Aorta (tissue), 5 donors: ENCODE data around the gene TBC1D22A. TPM values are rescaled to one million over a fixed set of nuclear protein-coding genes. Genes with fewer than 3 reads are reported as not detected.

ENCODE experiments used
- ATAC-seq: fragments of 200-7000 bp; cut with Tn5 transposase; one replicate; pipeline ENCODE4 v1.9.1; 2022; ENCODE audit warnings: moderate library complexity; ENCODE audit not compliant: low FRiP score
- DNase-seq, 2 donors: peaks; one replicate each; pipeline ENCODE4 v3.0.0-alpha.2; 2020
- H3K27ac ChIP-seq, 2 donors: one replicate each; pipeline ENCODE4 v1.5.1; 2013; ENCODE audit warnings: low read length in 2 of 2, mild to moderate bottlenecking in 2 of 2, moderate library complexity in 2 of 2, control low read depth in 1 of 2, inconsistent platforms in 1 of 2, low read depth in 1 of 2
- H3K27me3 ChIP-seq, 2 donors: one replicate each; pipeline ENCODE4 v1.6.1; 2013; ENCODE audit warnings: control low read depth in 1 of 2, low read length in 1 of 2, mild to moderate bottlenecking in 1 of 2, moderate library complexity in 1 of 2; ENCODE audit not compliant: insufficient read depth in 2 of 2, control insufficient read depth in 1 of 2
- H3K36me3 ChIP-seq, 2 donors: one replicate each; pipeline ENCODE4 v1.6.1; 2013; ENCODE audit warnings: control low read depth in 1 of 2, low read length in 1 of 2, mild to moderate bottlenecking in 1 of 2; ENCODE audit not compliant: insufficient read depth in 2 of 2, control insufficient read depth in 1 of 2
- H3K4me1 ChIP-seq, 2 donors: one replicate each; pipeline ENCODE4 v1.6.1; 2013; ENCODE audit warnings: low read length in 2 of 2, control low read depth in 1 of 2, mild to moderate bottlenecking in 1 of 2, moderate library complexity in 1 of 2; ENCODE audit not compliant: insufficient read depth in 2 of 2, control insufficient read depth in 1 of 2
- H3K4me3 ChIP-seq, 2 donors: one replicate each; pipeline ENCODE4 v1.5.1; 2013; ENCODE audit warnings: low read length in 2 of 2, control low read depth in 1 of 2, mild to moderate bottlenecking in 1 of 2
- H3K9me3 ChIP-seq: one replicate; pipeline ENCODE4 v1.6.1; 2013; ENCODE audit warnings: mild to moderate bottlenecking, low read length; ENCODE audit not compliant: control insufficient read depth
- WGBS, 2 donors: extraction: QIAGEN DNeasy Blood & Tissue Kit; methylation state at CpG; one replicate each; pipeline ENCODE4 v1.1.7; 2013; 5-methylcytosine and 5-hydroxymethylcytosine counted together
- intact Hi-C, 2 donors: fragments of 100-400 bp; cut with DNase I; formaldehyde crosslinking; loops; one replicate each; pipeline versions ENCODE4 v1.14.2 to v1.15.0; 2022
- polyA plus RNA-seq, 2 donors: library from polyadenylated mRNA; stranded (reverse); fragments of 200-250 nt; gene quantifications; one replicate each; pipeline ENCODE4 v1.2.3, GENCODE V29; 2013
- total RNA-seq, 2 donors: library from RNA; stranded (reverse); fragmentation: NEBNext Ultra II Directional; extraction: Animal tissue kit (Norgen Biotek cat#: 25700); gene quantifications; one replicate each; pipeline ENCODE4 v1.2.1, GENCODE V29; 2021
- donor health status: healthy with polysubstance abuse.
- donor health status: Bipolar disorder and iron deficiency.
- donor health status: DM: no; HTN: no; CAD: no.
- donor health status: DM: no; HTN: no; CAD: no.
- donor health status: DM: yes; HTN: yes; CAD: no.

The TBC1D22A gene
- total and polyA plus RNA-seq, 4 donors, result 10.8 to 37.1 (median 17.9) TPM

GRCh38 chr22:47002692-47003091 is 240.2 kb downstream of the TBC1D22A start:
- no peaks in the 10 kb centered on the region for H3K9me3 ChIP-seq
- no peaks in the 10 kb centered on the region for H3K36me3 ChIP-seq
- H3K27ac ChIP-seq, result no peak overlapping the region
- 88 to 91% methylated on average over 8 of the region's 8 CpGs for WGBS, 2 donors
- intact Hi-C loops, result loop anchor here in 1 of 2 donors (10.0 kb wide), 1 partner anchor 208 kb away; no protein-coding TSS in a partner anchor
- H3K4me1 ChIP-seq, result no peaks in the 10 kb centered on the region
- ATAC-seq (no peak), DNase-seq (no peak)
- H3K4me3 ChIP-seq, result no peak overlapping the region
- no peaks in the 10 kb centered on the region for H3K27me3 ChIP-seq

- DNase-seq, result no peak
- 93% methylated on average over 8 of the region's 8 CpGs for WGBS, 2 donors
- no peak overlapping the region for H3K4me3 ChIP-seq
- H3K36me3 ChIP-seq, result no peaks in the 10 kb centered on the region
- H3K4me1 ChIP-seq, result no peaks in the 10 kb centered on the region
- H3K27ac ChIP-seq, result no peak overlapping the region
- H3K9me3 ChIP-seq, result no peaks in the 10 kb centered on the region
- no peaks in the 10 kb centered on the region for H3K27me3 ChIP-seq
- intact Hi-C loops, result loop anchor here in 1 of 2 donors (10.0 kb wide), 1 partner anchor 211 kb away; no protein-coding TSS in a partner anchor
- no peak for ATAC-seq
Measured at GRCh38 chr22:47005506-47006408, 243.3 kb downstream of the TBC1D22A start.

GRCh38 chr22:47006433-47006832 is 244.0 kb downstream of the TBC1D22A start:
- ATAC-seq, result no peak
- no peaks in the 10 kb centered on the region for H3K36me3 ChIP-seq
- intact Hi-C loops, result loop anchor here in 1 of 2 donors (10.0 kb wide), 1 partner anchor 212 kb away; no protein-coding TSS in a partner anchor
- H3K4me3 ChIP-seq, result no peak overlapping the region
- H3K4me1 ChIP-seq, result no peaks in the 10 kb centered on the region
- WGBS, 2 donors, result 90 to 96% methylated on average over 15 of the region's 15 CpGs
- H3K27ac ChIP-seq, result no peak overlapping the region
- no peaks in the 10 kb centered on the region for H3K27me3 ChIP-seq
- no peak for DNase-seq
- H3K9me3 ChIP-seq, result no peaks in the 10 kb centered on the region

GRCh38 chr22:47006869-47007268 is 244.4 kb downstream of the TBC1D22A start:
- no peak overlapping the region for H3K4me3 ChIP-seq
- DNase-seq (no peak), ATAC-seq (no peak)
- no peaks in the 10 kb centered on the region for H3K4me1 ChIP-seq
- intact Hi-C loops, result loop anchor here in 1 of 2 donors (10.0 kb wide), 1 partner anchor 212 kb away; no protein-coding TSS in a partner anchor
- WGBS, 2 donors, result 97 to 98% methylated on average over 5 of the region's 5 CpGs
- no peaks in the 10 kb centered on the region for H3K27me3 ChIP-seq
- no peaks in the 10 kb centered on the region for H3K9me3 ChIP-seq
- no peak overlapping the region for H3K27ac ChIP-seq
- no peaks in the 10 kb centered on the region for H3K36me3 ChIP-seq

GRCh38 chr22:47007496-47007895 is 245.0 kb downstream of the TBC1D22A start:
- intact Hi-C loops, result loop anchor here in 1 of 2 donors (10.0 kb wide), 1 partner anchor 213 kb away; no protein-coding TSS in a partner anchor
- ATAC-seq (no peak), DNase-seq (no peak)
- Histone ChIP-seq H3K27me3 (no peaks in the 10 kb centered on the region), H3K4me3 (no peak overlapping the region), H3K27ac (no peak overlapping the region), H3K4me1 (no peaks in the 10 kb centered on the region), H3K9me3 (no peaks in the 10 kb centered on the region), H3K36me3 (no peaks in the 10 kb centered on the region)
- 97 to 98% methylated on average over 2 of the region's 2 CpGs for WGBS, 2 donors

- ATAC-seq (no peak), DNase-seq (no peak)
- H3K36me3 ChIP-seq, result no peaks in the 10 kb centered on the region
- H3K27ac ChIP-seq, result no peak overlapping the region
- WGBS, 2 donors, result 95 to 96% methylated on average over 5 of the region's 5 CpGs
- H3K4me1 ChIP-seq, result no peaks in the 10 kb centered on the region
- H3K4me3 ChIP-seq, result no peak overlapping the region
- no peaks in the 10 kb centered on the region for H3K27me3 ChIP-seq
- intact Hi-C loops, result loop anchor here in 1 of 2 donors (10.0 kb wide), 1 partner anchor 214 kb away; no protein-coding TSS in a partner anchor
- no peaks in the 10 kb centered on the region for H3K9me3 ChIP-seq
Measured at GRCh38 chr22:47008208-47008885, 245.9 kb downstream of the TBC1D22A start.

GRCh38 chr22:47009304-47010101 is 247.1 kb downstream of the TBC1D22A start:
- Histone ChIP-seq H3K36me3 (no peaks in the 10 kb centered on the region), H3K9me3 (no peaks in the 10 kb centered on the region), H3K27ac (no peak overlapping the region), H3K27me3 (no peaks in the 10 kb centered on the region), H3K4me1 (no peaks in the 10 kb centered on the region), H3K4me3 (no peak overlapping the region)
- 94 to 95% methylated on average over 8 of the region's 8 CpGs for WGBS, 2 donors
- DNase-seq (no peak), ATAC-seq (no peak)
- intact Hi-C loops, result loop anchor here in 1 of 2 donors (10.0 kb wide), 1 partner anchor 215 kb away; no protein-coding TSS in a partner anchor

GRCh38 chr22:47010211-47010610 is 247.8 kb downstream of the TBC1D22A start:
- H3K36me3 ChIP-seq, result no peaks in the 10 kb centered on the region
- H3K27me3 ChIP-seq, result no peaks in the 10 kb centered on the region
- H3K4me3 ChIP-seq, result no peak overlapping the region
- intact Hi-C loops, result no loop called here
- DNase-seq (no peak), ATAC-seq (no peak)
- H3K4me1 ChIP-seq, result no peaks in the 10 kb centered on the region
- 88 to 92% methylated on average over 10 of the region's 10 CpGs for WGBS, 2 donors
- no peak overlapping the region for H3K27ac ChIP-seq
- H3K9me3 ChIP-seq, result no peaks in the 10 kb centered on the region
